C4-2B (cell line): ENCODE measurements around the gene GLOD4.
A peak's percentile ranks its signal among the peaks of the same experiment; 100 is the strongest.

Source experiments
- H3K27ac ChIP-seq: fragments of 450-650 bp; 2 replicates; pipeline ENCODE4 v1.5.1; 2017
- ZFX ChIP-seq: fragments of 450-650 bp; IDR thresholded peaks from 2 replicates; pipeline ENCODE4 v1.6.1; 2017
- TF ChIP-seq, protein P1 (sequence below): fragments of 450-650 bp; conservative IDR thresholded peaks from 2 replicates; pipeline ENCODE4 v1.5.1; 2017; ENCODE audit warnings: mild to moderate bottlenecking

The GLOD4 gene

DNA sequence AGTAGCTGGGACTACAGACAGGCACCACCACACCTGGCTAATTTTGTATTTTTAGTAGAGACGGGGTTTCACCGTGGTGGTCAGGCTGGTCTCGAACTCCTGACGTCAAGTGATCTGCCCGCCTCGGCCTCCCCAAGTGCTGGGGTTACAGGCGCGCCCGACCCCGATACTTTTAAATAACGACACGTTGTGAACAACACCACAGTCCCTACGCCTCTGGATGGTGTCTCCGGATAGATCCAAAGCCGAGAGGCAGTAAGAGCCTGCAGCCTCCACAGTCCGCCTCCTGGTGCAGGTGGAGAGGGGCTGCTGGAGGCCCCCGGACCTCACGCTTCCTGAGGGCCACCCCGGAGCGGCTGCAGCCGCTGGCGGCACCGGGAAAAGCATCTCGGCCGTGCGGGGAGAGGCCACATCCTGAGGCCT, 50.4 kb downstream of the GLOD4 start:
- TF ChIP-seq, protein P1, sequence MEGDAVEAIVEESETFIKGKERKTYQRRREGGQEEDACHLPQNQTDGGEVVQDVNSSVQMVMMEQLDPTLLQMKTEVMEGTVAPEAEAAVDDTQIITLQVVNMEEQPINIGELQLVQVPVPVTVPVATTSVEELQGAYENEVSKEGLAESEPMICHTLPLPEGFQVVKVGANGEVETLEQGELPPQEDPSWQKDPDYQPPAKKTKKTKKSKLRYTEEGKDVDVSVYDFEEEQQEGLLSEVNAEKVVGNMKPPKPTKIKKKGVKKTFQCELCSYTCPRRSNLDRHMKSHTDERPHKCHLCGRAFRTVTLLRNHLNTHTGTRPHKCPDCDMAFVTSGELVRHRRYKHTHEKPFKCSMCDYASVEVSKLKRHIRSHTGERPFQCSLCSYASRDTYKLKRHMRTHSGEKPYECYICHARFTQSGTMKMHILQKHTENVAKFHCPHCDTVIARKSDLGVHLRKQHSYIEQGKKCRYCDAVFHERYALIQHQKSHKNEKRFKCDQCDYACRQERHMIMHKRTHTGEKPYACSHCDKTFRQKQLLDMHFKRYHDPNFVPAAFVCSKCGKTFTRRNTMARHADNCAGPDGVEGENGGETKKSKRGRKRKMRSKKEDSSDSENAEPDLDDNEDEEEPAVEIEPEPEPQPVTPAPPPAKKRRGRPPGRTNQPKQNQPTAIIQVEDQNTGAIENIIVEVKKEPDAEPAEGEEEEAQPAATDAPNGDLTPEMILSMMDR, result no peak
- no peak for TF ChIP-seq ZFX
- H3K27ac ChIP-seq, result peak overlapping the region; percentile 95

GRCh38 chr17:728911-729310, 53.2 kb downstream of the GLOD4 start:
- TF ChIP-seq, protein P1, result no peak
- TF ChIP-seq ZFX, result no peak
- H3K27ac ChIP-seq, result no peak overlapping the region

- no peak overlapping the region for H3K27ac ChIP-seq
- TF ChIP-seq, protein P1, result no peak
- no peak for TF ChIP-seq ZFX
These were observed 55.7 kb downstream of the GLOD4 start for GRCh38 chr17:726271-726919.

GRCh38 chr17:725746-726145, 56.3 kb downstream of the GLOD4 start:
- no peak overlapping the region for H3K27ac ChIP-seq
- TF ChIP-seq, protein P1, result no peak
- TF ChIP-seq ZFX, result no peak

GRCh38 chr17:725084-725483, 57.0 kb downstream of the GLOD4 start:
- TF ChIP-seq ZFX, result no peak
- TF ChIP-seq, protein P1, result no peak

DNA sequence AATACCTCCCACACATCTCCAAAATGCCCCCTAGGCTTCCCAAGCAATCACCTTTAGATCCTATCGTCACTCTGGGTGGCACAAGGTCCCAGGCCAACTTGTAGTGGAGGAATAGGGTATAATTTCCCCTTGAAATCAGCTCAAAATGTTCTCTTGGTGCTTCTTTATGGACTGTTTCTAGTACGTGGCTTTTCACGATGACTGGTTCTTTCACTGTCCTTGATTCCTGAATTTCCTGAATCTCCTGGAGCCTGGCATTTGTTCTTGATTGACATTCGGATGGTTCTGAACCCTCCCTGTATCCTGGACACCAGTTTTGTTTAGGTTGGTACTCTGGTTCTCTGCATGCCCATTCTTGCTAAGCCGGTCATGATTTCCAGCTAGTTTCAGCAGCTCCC, 60.5 kb downstream of the GLOD4 start:
- no peak for TF ChIP-seq ZFX
- TF ChIP-seq, protein P1, result no peak
- H3K27ac ChIP-seq, result no peak overlapping the region

More at GRCh38 chr17:725084-725483, 57.0 kb downstream of the GLOD4 start:
- H3K27ac ChIP-seq, result no peak overlapping the region

GRCh38 chr17:720706-721539, 61.2 kb downstream of the GLOD4 start:
- no peak overlapping the region for H3K27ac ChIP-seq

More at GRCh38 chr17:720706-721539, 61.2 kb downstream of the GLOD4 start:
- TF ChIP-seq, protein P1, result no peak
- TF ChIP-seq ZFX, result no peak
